ENCODE data around the gene MRTFA.

MRTFA gene

GRCh38 chr22:40635043-40635939, 1.2 kb downstream of the MRTFA start:
- DNase-seq (ENCODE audit: low spot score), result no peak
- TF ChIP-seq CTCF (IDR thresholded peaks at IDR 0.05; ENCODE audit: extremely low read depth, missing control alignments), result no peak

- DNase-seq (ENCODE audit: low spot score), result no peak
- TF ChIP-seq CTCF (IDR thresholded peaks at IDR 0.05; ENCODE audit: extremely low read depth, missing control alignments), result no peak
These were observed 2.2 kb downstream of the MRTFA start for GRCh38 chr22:40634119-40634903.

- DNase-seq (ENCODE audit: low spot score), result no peak
- TF ChIP-seq CTCF (IDR thresholded peaks at IDR 0.05; ENCODE audit: extremely low read depth, missing control alignments), result no peak
These were observed 3.5 kb downstream of the MRTFA start for GRCh38 chr22:40633036-40633435.

GRCh38 chr22:40631925-40632324, 4.6 kb downstream of the MRTFA start:
- TF ChIP-seq CTCF (IDR thresholded peaks at IDR 0.05; ENCODE audit: extremely low read depth, missing control alignments), result no peak
- DNase-seq (ENCODE audit: low spot score), result no peak

GRCh38 chr22:40628354-40629042, 8.0 kb downstream of the MRTFA start:
- DNase-seq (ENCODE audit: low spot score), result peak; percentile 46
- no peak for TF ChIP-seq CTCF (IDR thresholded peaks at IDR 0.05; ENCODE audit: extremely low read depth, missing control alignments)

GRCh38 chr22:40627612-40628011, 8.9 kb downstream of the MRTFA start:
- no peak for TF ChIP-seq CTCF (IDR thresholded peaks at IDR 0.05; ENCODE audit: extremely low read depth, missing control alignments)
- no peak for DNase-seq (ENCODE audit: low spot score)

Data from GM20000 (cell line).